GM18870 (cell line): Measurements from ENCODE around the gene MFAP3.

ENCODE experiments used
- ATAC-seq: cut with Tn5 transposase; IDR thresholded peaks from one replicate; pipeline ENCODE4 v1.9.1; 2021; ENCODE audit warnings: moderate library complexity; ENCODE audit not compliant: unreplicated experiment

MFAP3 gene

DNA sequence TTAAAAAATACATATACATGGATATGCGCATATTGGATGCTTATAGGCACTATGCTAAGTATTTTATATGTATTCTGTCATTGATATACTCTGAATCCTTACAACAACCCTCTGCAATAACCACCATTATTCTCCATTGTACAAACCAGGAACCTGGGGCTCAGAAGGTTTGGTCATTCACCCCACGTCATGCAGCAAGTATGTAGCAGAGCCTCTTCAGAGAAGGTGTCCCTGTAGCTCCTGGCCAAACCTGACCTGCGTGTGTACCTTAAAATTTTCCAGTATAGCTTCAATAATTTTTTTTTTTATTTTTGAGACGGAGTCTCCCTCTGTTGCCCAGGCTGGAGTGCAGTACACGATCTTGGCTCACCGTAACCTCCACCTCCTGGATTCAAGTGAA is 51.9 kb downstream of the MFAP3 start:
- no peak for ATAC-seq

DNA sequence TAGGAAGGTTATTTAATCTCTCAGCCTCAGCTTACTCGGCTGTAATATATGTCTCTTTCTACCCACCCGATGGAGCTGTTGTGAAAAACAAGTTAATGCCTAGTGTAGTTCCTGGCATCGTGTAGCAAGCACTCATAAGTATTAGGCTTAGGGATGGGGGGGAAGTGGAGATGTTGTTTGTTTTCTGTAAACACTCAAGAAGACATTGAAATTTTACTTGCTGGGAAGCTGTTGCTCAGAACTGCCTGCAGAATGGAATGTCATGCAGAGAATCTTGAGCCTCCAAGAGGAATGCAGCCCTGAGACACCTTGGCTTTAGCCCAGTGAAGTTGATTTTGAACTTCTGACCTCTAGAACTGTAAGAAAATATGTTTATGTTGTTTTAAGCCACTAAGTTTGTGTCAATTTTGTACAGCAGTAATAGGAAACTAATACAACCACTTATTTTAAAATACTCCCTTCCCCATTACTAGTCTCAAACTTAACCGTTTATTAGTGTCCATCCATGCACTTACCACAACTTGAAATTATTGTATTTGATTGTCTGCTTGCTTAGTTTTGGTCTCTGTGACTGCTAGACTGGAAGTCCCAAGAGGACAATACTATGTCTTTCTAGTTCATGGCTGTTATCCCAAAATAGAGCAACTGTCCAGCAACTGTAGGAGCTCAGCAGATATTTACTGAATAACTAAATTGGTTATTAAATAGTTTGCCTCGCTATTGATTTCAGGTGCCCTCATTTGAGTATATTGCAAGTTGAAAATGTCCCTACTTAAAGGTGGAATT is 53.8 kb downstream of the MFAP3 start:
- ATAC-seq = no peak

- no peak for ATAC-seq
These were observed 54.4 kb downstream of the MFAP3 start for GRCh38 chr5:154093142-154093532.

DNA sequence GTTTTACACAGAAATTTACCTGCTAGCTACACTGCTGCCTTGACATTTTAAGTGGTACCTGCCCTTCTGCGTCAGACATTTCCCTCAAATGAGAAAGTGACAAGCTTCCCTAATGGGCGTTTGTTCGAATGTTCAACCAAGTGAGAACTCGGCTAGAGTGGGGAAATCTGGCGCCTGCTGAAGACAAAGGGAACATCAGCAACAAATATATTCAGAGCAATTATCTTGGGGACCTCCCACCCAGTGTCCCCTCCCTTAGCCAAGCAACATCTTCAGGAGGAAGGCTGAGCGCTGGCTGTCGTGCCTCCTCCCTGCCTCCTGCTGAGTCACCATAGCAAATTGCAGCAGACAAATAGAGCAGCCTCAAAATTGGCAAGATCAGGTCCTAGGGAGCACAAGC is 57.1 kb downstream of the MFAP3 start:
- no peak for ATAC-seq

DNA sequence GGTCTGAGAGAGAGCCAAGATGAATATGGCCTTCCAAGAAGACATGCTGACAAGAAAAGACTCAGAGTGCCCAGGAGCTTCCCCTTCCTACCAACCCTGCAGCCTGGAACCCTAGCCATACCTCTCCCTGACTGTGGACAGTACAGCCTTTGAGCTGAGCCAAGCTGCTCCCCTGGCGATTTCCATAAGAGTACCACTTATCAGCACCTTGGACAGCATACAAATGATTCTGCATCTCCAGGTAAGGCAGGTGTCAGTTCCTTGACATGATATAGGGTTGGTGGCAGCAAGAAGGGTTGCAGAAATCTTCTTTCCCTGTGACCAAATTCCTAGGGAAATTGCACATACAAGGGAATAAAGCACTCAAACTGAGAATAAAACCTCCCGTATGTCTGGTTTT is 58.3 kb downstream of the MFAP3 start:
- ATAC-seq = no peak

- ATAC-seq = no peak
These were observed 59.7 kb downstream of the MFAP3 start for GRCh38 chr5:154098465-154098864.

GRCh38 chr5:154101184-154101583 is 62.4 kb downstream of the MFAP3 start:
- no peak for ATAC-seq

GRCh38 chr5:154103233-154103632 is 64.5 kb downstream of the MFAP3 start:
- no peak for ATAC-seq
